H1 (cell line): ENCODE measurements around the gene GIPR. TPM values are rescaled to one million over a fixed set of nuclear protein-coding genes. Genes with fewer than 3 reads are reported as not detected.
A peak's percentile ranks its signal among the peaks of the same experiment; 100 is the strongest.

Experiments used
- CTCF ChIA-PET: fragments of 300-600 bp; sonication (Branson Sonifier 250); formaldehyde crosslinking; loops from one replicate; lab custom pipeline; 2021; ENCODE audit not compliant: partially characterized antibody; lab: Charles Lee
- POLR2A ChIA-PET: fragments of 300-600 bp; sonication (Branson Sonifier 250); formaldehyde crosslinking; loops from one replicate; lab custom pipeline; 2021; ENCODE audit warnings: inconsistent platforms; ENCODE audit not compliant: partially characterized antibody; lab: Charles Lee
- DNase-seq, 2 experiments: peaks; one replicate each; pipeline versions ENCODE4 v3.0.0 to v3.0.0-alpha.2; 2010 to 2022; ENCODE audit warnings: low spot score in 2 of 2, low read depth in 1 of 2, mixed read lengths in 1 of 2
- FAIRE-seq: peaks from 2 replicates; lab custom pipeline; 2011; peaks lifted over from hg19 to GRCh38; lab: Jason Lieb, UNC
- H2AFZ ChIP-seq: 2 replicates; pipeline ENCODE4 v1.8.1; 2012; ENCODE audit warnings: low read length, inconsistent platforms
- H2AK5ac ChIP-seq: 2 replicates; pipeline ENCODE4 v1.6.1; 2013; ENCODE audit warnings: low read depth, low read length
- H2BK120ac ChIP-seq: replicated peaks from 2 replicates; pipeline ENCODE3; 2013; ENCODE audit warnings: low read depth, low read length, inconsistent platforms
- H2BK12ac ChIP-seq: 2 replicates; pipeline ENCODE4 v1.6.1; 2013; ENCODE audit warnings: low read depth, low read length
- H2BK15ac ChIP-seq: 2 replicates; pipeline ENCODE4 v1.6.1; 2013; ENCODE audit warnings: low read length
- H2BK20ac ChIP-seq: 2 replicates; pipeline ENCODE4 v1.6.1; 2013; ENCODE audit warnings: low read length
- H2BK5ac ChIP-seq: 2 replicates; pipeline ENCODE4 v1.6.1; 2013; ENCODE audit warnings: low read depth, low read length
- H3K14ac ChIP-seq: 2 replicates; pipeline ENCODE4 v1.6.1; 2013; ENCODE audit warnings: inconsistent platforms; ENCODE audit not compliant: insufficient read length
- H3K18ac ChIP-seq: 2 replicates; pipeline ENCODE4 v1.6.1; 2013; ENCODE audit warnings: low read length; ENCODE audit errors: extremely low read depth
- H3K23ac ChIP-seq: 2 replicates; pipeline ENCODE4 v1.6.1; 2013; ENCODE audit warnings: inconsistent platforms; ENCODE audit not compliant: insufficient read length
- H3K23me2 ChIP-seq: 2 replicates; pipeline ENCODE4 v1.6.1; 2013; ENCODE audit warnings: low read depth, low read length
- H3K27ac ChIP-seq: 2 replicates; pipeline ENCODE4 v1.6.1; 2011; ENCODE audit warnings: low read depth, low read length, inconsistent platforms
- H3K27me3 ChIP-seq, 4 experiments: replicated peaks in 1 of 4; 1 replicate in 1 of 4; 2 replicates in 3 of 4; pipeline versions ENCODE4 v1.6.1 to v1.8.1; 2011 to 2013; ENCODE audit warnings: low read length in 3 of 4, mild to moderate bottlenecking in 3 of 4, inconsistent platforms in 2 of 4, mixed read lengths in 2 of 4, moderate library complexity in 1 of 4; ENCODE audit not compliant: control insufficient read depth in 3 of 4, insufficient read depth in 3 of 4; ENCODE audit errors: extremely low read depth in 1 of 4
- H3K36me3 ChIP-seq, 4 experiments: 2 replicates each; pipeline versions ENCODE4 v1.6.1 to v1.8.1; 2011 to 2013; ENCODE audit warnings: mild to moderate bottlenecking in 4 of 4, low read length in 3 of 4, moderate library complexity in 2 of 4, control low read depth in 1 of 4, inconsistent platforms in 1 of 4; ENCODE audit not compliant: insufficient read depth in 4 of 4, control insufficient read depth in 2 of 4
- H3K4ac ChIP-seq: replicated peaks from 2 replicates; pipeline ENCODE3; 2013; ENCODE audit warnings: low read length, low read depth, mixed read lengths, inconsistent platforms; ENCODE audit not compliant: insufficient read length
- H3K4me1 ChIP-seq, 4 experiments: replicated peaks in 1 of 4; 1 replicate in 1 of 4; 2 replicates in 3 of 4; pipeline versions ENCODE4 v1.6.1 to v1.8.1; 2011 to 2013; ENCODE audit warnings: low read length in 3 of 4, inconsistent platforms in 2 of 4, mixed read lengths in 1 of 4; ENCODE audit not compliant: insufficient read depth in 4 of 4, control insufficient read depth in 3 of 4
- H3K4me2 ChIP-seq, 2 experiments: 2 replicates each; pipeline versions ENCODE4 v1.6.1 to v1.8.1; 2011 to 2013; ENCODE audit warnings: low read depth in 2 of 2, low read length in 2 of 2, control low read depth in 1 of 2, inconsistent platforms in 1 of 2, mild to moderate bottlenecking in 1 of 2; ENCODE audit not compliant: insufficient read depth in 1 of 2
- H3K4me3 ChIP-seq, 4 experiments: fragments of 200-600, 300-600 bp in 1 of 4; sonication (generic), shearing (Covaris generic), sonication (Bioruptor Twin) in 1 of 4; 2 replicates each; pipeline versions ENCODE4 v1.5.1 to v1.8.1; 2011 to 2016; ENCODE audit warnings: low read length in 4 of 4, low read depth in 3 of 4, control low read depth in 2 of 4, inconsistent platforms in 2 of 4, mild to moderate bottlenecking in 2 of 4, mixed read lengths in 1 of 4, moderate library complexity in 1 of 4; ENCODE audit not compliant: insufficient read depth in 2 of 4; ENCODE audit errors: extremely low read depth in 1 of 4
- H3K56ac ChIP-seq: replicated peaks from 2 replicates; pipeline ENCODE3; 2013; ENCODE audit warnings: low read depth, mild to moderate bottlenecking, mixed read lengths, low read length, inconsistent platforms; ENCODE audit not compliant: insufficient read length
- H3K79me1 ChIP-seq: 2 replicates; pipeline ENCODE4 v1.6.1; 2013; ENCODE audit warnings: low read depth, low read length, control low read depth
- H3K79me2 ChIP-seq, 2 experiments: 2 replicates each; pipeline versions ENCODE4 v1.6.1 to v1.8.1; 2012 to 2013; ENCODE audit warnings: low read length in 2 of 2, mild to moderate bottlenecking in 2 of 2, inconsistent platforms in 1 of 2; ENCODE audit not compliant: insufficient read depth in 2 of 2, control insufficient read depth in 1 of 2
- H3K9ac ChIP-seq, 4 experiments: replicated peaks in 1 of 4; 1 replicate in 1 of 4; 2 replicates in 3 of 4; pipeline versions ENCODE4 v1.6.1 to v1.8.1; 2011 to 2013; ENCODE audit warnings: low read depth in 3 of 4, low read length in 3 of 4, control low read depth in 2 of 4, mild to moderate bottlenecking in 2 of 4, moderate library complexity in 2 of 4, inconsistent platforms in 1 of 4; ENCODE audit errors: extremely low read depth in 1 of 4
- H3K9me3 ChIP-seq, 2 experiments: 2 replicates each; pipeline versions ENCODE4 v1.6.1 to v1.8.1; 2012 to 2013; ENCODE audit warnings: mild to moderate bottlenecking in 2 of 2, moderate library complexity in 2 of 2, control low read depth in 1 of 2, inconsistent platforms in 1 of 2, low read depth in 1 of 2, low read length in 1 of 2, mixed read lengths in 1 of 2; ENCODE audit not compliant: insufficient read depth in 2 of 2
- H4K20me1 ChIP-seq, 2 experiments: replicated peaks in 1 of 2; 2 replicates each; pipeline versions ENCODE3 to v1.8.1; 2011 to 2013; ENCODE audit warnings: inconsistent platforms in 2 of 2, low read length in 2 of 2, mild to moderate bottlenecking in 1 of 2; ENCODE audit not compliant: insufficient read depth in 2 of 2, control insufficient read depth in 1 of 2
- H4K5ac ChIP-seq: 2 replicates; pipeline ENCODE4 v1.6.1; 2013; ENCODE audit warnings: low read length, low read depth, mixed read lengths, inconsistent platforms; ENCODE audit not compliant: insufficient read length
- H4K8ac ChIP-seq: 2 replicates; pipeline ENCODE4 v1.8.0; 2013; ENCODE audit warnings: mild to moderate bottlenecking, moderate library complexity, low read length, inconsistent platforms; ENCODE audit not compliant: insufficient read depth; ENCODE audit errors: extremely low read depth
- H4K91ac ChIP-seq: replicated peaks from 2 replicates; pipeline ENCODE3; 2013; ENCODE audit warnings: low read length, mixed read lengths, inconsistent platforms; ENCODE audit not compliant: insufficient read length
- ATF2 ChIP-seq: IDR thresholded peaks from 2 replicates; pipeline ENCODE4 v1.6.1; 2012; ENCODE audit warnings: low read length, inconsistent platforms
- KDM1A ChIP-seq: fragments of 200-600, 300-600 bp; sonication (generic); IDR thresholded peaks from 2 replicates; pipeline ENCODE4 v1.7.1; 2016; ENCODE audit warnings: mild to moderate bottlenecking, low read length, borderline replicate concordance
- USF2 ChIP-seq: IDR thresholded peaks from 2 replicates; pipeline ENCODE4 v1.6.1; 2011; ENCODE audit warnings: low read length, improper control_type of control experiment
- WGBS, 2 experiments: shearing (Covaris generic) in 1 of 2; methylation state at CpG; one replicate each; pipeline versions ENCODE4 v1.1.6 to v1.1.7; 2013 to 2015; ENCODE audit warnings: low lambda C conversion rate in 2 of 2, mixed read lengths in 2 of 2, inconsistent platforms in 1 of 2, low coverage in 1 of 2, missing lambda C conversion rate in 1 of 2; ENCODE audit not compliant: insufficient replicate concordance in 2 of 2, insufficient coverage in 1 of 2, insufficient read length in 1 of 2; ENCODE audit errors: extremely low coverage in 1 of 2, missing lambda C conversion rate in 1 of 2; 5-methylcytosine and 5-hydroxymethylcytosine counted together
- polyA plus RNA-seq, 7 experiments: library from polyadenylated mRNA; depleted of rRNA in 3 of 7; stranded (reverse) in 5 of 7; unstranded in 2 of 7; fragments of >200 nt in 5 of 7; fragments of 200-250 nt in 2 of 7; gene quantifications; 1 replicate in 5 of 7; 2 replicates in 1 of 7; 4 replicates in 1 of 7; pipeline versions ENCODE4 v1.2.1 to v1.2.3, GENCODE V29; 2011 to 2013; ENCODE audit warnings: missing spikeins in 2 of 7, mixed read lengths in 2 of 7
- total RNA-seq: library from RNA; stranded (reverse); fragmentation: NEBNext Ultra II Directional; extraction: Animal tissue kit (Norgen Biotek cat#: 25700); gene quantifications from 2 replicates; pipeline ENCODE4 v1.2.1, GENCODE V29; 2021

GIPR gene
- total and polyA plus RNA-seq, 2 of the 8 experiments (the other 6 are each of a cell fraction or from before 2014, with no cell fraction given) = 0.42 to 1.3 TPM

GRCh38 chr19:45646345-45646698 lies 21.7 kb upstream of the GIPR start:
- Histone ChIP-seq H2BK12ac (no peak overlapping the region), H3K56ac (no peak overlapping the region), H4K5ac (no peak overlapping the region), H2BK20ac (no peak overlapping the region), H3K36me3 (no peaks in the 10 kb centered on the region), H3K4ac (no peak overlapping the region), H3K23me2 (peaks cover 5% of the 10 kb centered on the region; the same call in 1 of the 2 replicates), H3K23ac (no peak overlapping the region), H2AK5ac (no peak overlapping the region), H3K9me3 (no peaks in the 10 kb centered on the region; a peak in 1 of 4 replicates), H2BK5ac (no peak overlapping the region), H2BK15ac (no peak overlapping the region), H3K4me3 (peak overlapping the region in 3 of 4 experiments; percentile 3 to 60 (median 38); a peak in 5 of 8 replicates), H3K27me3 (peaks cover 0 to 6% (median 2%) of the 10 kb centered on the region in 4 experiments; a peak in 4 of 7 replicates), H3K18ac (no peak overlapping the region), H3K27ac (no peak overlapping the region), H2BK120ac (no peak overlapping the region), H3K79me1 (no peaks in the 10 kb centered on the region), H3K9ac (no peak overlapping the region), H4K8ac (no peak overlapping the region), H3K79me2 (no peaks in the 10 kb centered on the region), H3K14ac (no peak overlapping the region), H4K20me1 (no peaks in the 10 kb centered on the region), H3K4me1 (peaks cover 6 to 26% (median 16%) of the 10 kb centered on the region in 4 experiments), H2AFZ (no peak overlapping the region), H4K91ac (no peak overlapping the region), H3K4me2 (peak overlapping the region; percentile 43 to 45)
- 39% methylated on average over 9 of the region's 9 CpGs; no CpG with 5 or more reads in 1 of the 2 experiments for WGBS, 2 experiments
- CTCF ChIA-PET = interaction anchor here (0.8 to 5.8 kb wide), 8 partner anchors 26 to 207 kb away, joined by 3 to 67 read pairs (median 4); partner anchors contain the start of gene PPM1N
- no peak for DNase-seq
- no peak for FAIRE-seq
- POLR2A ChIA-PET = interaction anchor here (1.1 to 1.8 kb wide), 6 partner anchors 14 to 123 kb away, joined by 3 to 8 read pairs (median 4); partner anchors contain the start of genes GIPR, QPCTL, SIX5 and SNRPD2
- TF ChIP-seq USF2 = no peak
- TF ChIP-seq KDM1A = peak; percentile 6; the same call in 1 of the 2 replicates
- TF ChIP-seq ATF2 = 0 out of 2 replicates have a peak, but pooled peaks have one; percentile 6
